HG03095 (cell line): Measurements from ENCODE around the gene PRDM13.

ENCODE experiments used
- ATAC-seq: cut with Tn5 transposase; IDR thresholded peaks from one replicate; pipeline ENCODE4 v1.9.1; 2021; ENCODE audit warnings: moderate library complexity; ENCODE audit not compliant: unreplicated experiment

The PRDM13 gene

DNA sequence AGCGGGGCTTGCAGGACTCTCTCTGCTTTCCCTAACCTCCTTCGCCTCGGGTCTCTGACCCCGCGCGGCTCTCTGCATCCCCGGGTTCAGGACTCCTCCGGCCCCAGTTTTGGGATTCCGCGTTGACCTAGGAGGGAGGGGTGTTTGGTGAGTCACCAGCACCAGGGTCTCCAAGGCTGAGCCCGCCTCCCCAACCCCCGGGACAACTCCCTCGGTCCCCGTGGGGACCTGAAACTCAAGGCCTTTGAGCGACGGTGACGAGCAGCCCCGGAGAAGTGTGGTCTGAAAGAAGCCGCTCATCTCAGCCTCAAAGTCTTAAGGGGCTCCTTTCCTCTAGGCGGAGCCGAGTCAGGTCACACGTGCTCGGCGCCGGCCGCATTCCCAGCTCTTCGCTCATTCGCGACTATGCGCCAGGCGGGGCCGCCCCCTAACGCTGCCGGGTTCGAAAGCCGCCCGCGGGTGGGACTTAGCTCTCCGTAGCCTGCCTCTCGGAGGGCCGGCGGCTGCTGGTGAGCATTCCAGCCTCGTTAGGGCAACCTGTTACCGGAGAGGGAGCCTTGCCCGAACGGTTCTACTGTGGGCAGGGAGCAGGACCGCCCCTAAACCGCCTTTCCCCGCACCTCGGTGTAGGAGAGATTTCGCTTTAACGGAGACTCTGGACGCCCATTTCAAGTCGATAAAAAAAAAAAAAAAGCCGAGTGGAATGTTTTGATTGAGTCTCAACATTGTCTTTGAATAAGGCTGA, 3.0 kb upstream of the PRDM13 start:
- ATAC-seq, result no peak

DNA sequence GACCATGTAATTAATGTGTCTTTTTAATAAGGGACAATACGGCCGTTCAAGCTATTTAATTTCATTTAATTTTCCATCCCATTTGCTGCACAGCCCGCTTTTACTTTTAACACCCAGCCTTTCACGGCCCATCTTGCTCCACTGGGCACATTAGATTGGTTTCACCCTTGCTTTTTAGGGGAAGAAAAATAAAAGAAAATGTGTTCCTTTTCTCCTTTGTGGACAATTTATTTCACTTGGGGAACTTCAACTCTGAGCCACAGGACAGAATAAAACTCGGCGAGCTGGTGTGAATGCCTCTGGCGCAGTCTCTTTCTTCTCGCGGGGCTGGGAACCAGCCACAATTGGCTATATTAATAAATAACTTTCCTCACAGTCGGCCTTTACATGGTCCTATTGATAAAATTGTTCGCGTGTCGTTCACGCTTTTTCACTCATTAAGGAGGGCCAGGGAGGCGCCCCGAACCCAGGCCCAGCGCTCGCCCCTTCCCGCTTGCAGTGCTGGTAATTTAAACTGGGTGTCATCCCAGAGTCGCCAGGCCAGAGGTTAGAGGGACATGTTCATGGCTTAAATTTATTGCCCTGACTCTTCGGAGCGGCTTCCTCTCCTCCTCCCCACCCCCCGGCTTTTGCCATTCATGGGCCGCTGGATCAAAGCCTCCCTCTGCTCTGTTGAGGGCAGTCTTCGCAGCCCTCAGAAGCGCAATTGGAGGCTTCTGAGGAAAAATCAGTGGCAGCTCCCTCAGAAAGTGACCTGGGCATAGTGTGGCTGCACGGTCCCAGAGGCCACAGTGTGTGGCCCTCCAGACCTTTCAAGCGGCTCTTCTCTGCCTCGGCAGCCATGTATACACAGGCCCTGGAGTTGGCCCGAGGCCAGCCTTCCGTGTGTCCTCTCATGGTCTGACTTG, 2.2 kb upstream of the PRDM13 start:
- no peak for ATAC-seq

GRCh38 chr6:99605074-99605734, 1.4 kb upstream of the PRDM13 start:
- no peak for ATAC-seq

- no peak for ATAC-seq
Measured at GRCh38 chr6:99605911-99606655, 550 bp upstream of the PRDM13 start.

DNA sequence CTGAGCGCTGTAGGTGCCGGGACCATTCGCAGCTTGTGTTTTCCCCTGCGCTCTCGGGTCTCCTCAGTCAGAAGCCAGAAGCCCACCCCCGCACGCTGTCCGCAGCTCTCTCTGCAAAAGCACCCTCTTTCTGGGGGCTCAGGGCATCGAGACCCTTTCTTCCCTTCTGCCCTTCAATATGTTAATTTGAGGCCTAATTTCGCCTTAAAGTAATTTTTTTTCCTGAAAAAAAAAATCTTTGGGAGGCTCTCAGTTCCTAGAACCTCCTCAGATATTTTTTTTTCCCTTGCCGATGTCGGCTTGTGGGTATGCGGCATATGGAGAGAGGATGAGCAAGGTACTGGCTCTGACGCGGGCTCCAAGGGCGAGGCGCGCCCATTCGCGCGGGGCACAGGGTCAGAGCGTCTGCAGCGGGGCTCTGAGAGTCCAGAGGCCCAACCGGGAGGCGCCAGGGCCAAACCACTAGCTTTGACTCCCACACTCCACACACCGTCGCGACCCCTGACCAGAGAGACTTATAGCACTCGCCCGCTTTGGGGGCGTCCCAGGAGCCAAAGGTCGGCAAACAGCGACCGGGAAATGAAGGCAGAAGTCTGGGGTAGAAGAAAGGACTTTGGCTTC, 893 bp downstream of the PRDM13 start:
- no peak for ATAC-seq

DNA sequence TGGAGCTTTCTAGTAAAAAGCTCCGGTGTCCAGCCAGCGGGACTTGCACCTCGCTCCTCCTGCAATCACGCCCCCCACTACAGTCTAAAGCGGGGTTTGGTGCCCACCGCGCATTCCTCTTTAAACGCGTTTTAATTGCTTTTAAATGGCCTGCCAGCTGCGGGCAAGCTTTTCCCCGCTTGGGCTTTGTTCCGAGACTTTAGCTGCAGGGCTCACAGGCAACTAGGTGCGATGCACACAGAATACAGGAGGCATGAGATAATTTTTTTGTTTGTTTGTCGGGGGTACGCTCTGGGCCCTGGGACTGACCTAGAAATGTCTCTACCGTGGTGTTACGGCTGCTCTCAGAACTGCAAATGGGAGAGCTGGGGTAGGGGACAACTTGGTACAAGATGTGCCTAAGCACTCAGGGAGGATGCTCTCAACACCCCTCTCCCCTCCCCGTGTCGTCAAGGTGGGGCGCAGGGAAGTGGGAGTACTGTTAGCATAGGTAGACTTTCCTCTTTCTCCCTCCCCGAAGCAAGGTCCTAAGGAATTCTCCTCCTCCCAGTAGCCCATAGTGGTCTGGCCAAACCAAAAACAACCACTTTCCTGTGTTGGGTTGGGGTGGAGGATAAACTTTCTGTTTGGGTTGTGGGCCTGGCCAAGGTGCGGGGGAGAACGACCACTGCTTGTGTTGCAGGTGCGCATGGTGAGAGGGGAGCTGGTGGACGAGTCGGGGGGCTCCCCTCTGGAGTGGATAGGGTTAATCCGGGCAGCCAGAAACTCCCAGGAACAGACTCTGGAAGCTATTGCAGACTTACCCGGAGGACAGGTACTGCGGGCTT, 1.6 kb downstream of the PRDM13 start:
- ATAC-seq, result no peak

DNA sequence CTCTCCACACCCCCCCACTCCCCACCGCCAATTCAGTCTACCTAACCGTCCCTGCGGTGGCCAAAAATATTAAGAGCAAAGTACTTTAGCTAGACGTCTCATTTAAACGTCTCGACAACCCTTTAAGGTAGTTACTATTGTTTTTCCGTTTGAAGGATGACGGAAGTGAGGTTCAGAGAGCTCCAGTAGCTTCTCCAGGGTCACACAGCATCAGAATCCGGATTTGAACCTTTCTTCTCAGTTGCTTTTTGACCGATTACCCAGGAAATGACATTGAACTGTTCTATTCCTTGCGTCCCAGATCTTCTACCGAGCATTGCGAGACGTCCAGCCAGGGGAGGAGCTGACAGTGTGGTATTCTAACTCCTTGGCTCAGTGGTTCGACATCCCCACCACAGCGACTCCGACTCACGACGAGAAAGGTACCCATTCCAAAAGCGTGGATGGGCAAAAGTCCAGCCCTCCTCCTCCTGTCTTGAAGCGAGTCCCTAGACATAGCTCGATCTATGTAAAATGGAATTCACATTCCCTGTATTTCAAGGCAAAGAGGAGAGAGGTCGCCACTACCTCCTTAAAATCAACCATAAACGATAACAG, 2.4 kb downstream of the PRDM13 start:
- no peak for ATAC-seq

DNA sequence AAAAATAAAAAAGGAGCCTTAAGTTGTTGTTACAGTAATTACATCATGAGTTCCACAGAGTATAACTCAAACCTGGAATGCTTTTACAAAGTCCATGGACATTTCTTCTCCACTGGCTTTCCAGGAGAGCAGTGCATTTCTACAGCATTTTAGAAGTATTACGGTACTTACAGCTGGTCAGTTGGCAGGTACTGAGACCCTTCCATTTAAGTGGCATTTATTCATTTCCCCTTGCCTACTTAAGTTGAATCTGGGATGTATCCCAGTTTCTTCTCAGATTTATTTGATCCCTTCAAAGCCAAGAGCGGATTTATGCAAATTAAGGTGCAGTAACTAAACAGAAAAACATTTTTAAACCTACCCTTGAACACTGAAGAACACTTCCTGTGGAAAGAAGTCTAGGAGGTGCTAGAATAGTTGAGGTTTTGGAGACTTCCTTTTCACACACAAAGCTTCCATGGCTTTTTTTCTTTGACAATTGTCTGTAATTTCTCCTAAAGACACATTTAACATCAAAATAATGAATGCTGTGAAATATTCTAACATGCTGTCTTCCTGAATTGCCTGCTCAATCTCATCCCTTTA, 3.4 kb downstream of the PRDM13 start:
- no peak for ATAC-seq

- ATAC-seq, result peak; percentile 60
Measured at GRCh38 chr6:99611148-99611547, 4.5 kb downstream of the PRDM13 start.

DNA sequence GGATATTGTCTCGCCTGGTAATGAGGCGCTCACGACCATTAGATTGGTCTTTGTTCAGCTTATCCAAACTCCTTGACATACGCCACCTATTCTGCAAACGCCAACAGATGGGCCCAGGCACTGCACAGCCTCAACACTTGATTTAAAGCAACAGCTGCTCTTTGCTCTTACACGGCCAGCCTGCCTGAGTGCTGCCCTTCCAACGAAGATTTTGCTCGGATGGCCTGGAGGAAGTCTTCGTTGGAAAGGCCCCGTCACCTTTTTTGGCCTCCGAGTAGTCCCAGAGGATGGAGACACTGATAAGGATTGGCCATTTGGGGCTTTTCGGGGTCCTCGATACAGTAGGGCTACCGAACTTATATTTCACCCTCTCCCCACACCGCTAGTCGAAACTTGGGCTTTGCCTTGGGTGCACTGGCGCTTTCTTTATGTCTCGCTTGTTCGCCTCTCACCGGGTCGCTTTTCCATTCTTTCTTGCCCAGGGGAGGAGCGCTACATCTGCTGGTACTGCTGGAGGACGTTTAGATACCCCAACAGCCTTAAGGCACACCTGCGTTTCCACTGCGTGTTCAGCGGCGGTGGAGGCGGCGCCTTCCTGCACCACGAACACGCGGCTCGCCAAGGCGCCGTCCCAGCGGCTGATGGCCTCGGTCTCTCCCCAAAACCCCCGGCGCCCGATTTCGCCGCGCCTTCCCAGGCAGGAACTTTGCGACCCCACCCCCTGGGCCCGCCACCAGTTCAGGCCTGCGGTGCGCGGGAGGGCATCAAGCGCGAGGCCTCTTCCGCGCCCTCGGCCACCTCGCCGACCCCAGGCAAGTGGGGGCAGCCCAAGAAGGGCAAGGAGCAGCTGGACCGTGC, 6.1 kb downstream of the PRDM13 start:
- ATAC-seq, result peak; percentile 1

- peak; percentile 61 for ATAC-seq
Measured at GRCh38 chr6:99613409-99613704, 6.7 kb downstream of the PRDM13 start.

- peak; percentile 59 for ATAC-seq
Measured at GRCh38 chr6:99613705-99614429, 7.2 kb downstream of the PRDM13 start.

GRCh38 chr6:99614430-99615186, 8.0 kb downstream of the PRDM13 start:
- ATAC-seq, result peak; percentile 17

- no peak for ATAC-seq
Measured at GRCh38 chr6:99617131-99617530, 10.5 kb downstream of the PRDM13 start.

DNA sequence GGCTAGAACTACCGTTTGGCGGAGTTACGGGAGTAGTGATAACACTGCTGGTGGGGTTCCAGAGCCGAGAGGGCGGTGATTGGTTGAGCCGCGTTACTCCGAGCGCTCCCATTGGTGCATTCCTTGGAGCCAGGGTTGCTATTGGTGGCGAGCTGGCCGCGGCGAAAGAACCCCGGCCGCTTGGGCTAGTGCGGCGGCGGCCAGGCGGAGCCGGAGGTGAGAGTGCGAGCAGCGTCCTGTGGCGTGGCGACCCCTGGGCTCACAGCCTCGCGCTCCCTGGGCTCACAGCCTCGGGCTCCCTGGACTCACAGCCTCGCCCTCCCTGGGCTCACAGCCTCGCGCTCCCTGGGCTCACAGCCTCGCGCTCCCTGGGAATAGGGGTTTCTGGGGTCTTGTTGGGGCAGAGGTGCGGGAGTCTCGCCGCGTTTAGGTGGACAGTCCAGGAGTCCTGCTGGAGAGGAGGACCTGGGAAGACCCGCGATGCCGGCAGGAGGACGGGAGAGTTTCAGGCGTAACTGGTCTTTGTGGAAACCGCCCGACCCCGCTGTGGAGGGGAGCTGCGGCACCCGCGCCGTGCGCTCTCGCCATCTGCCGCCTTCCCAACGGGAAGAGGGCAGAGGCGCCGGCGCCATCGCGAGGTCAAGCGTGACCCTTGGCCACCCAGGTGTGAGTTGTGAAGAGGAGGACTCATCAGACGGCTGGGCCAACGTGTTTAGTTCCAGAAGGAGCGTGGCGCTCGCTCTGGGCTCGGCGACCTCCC, 12.2 kb downstream of the PRDM13 start:
- ATAC-seq, result no peak

GRCh38 chr6:99619409-99619762, 12.8 kb downstream of the PRDM13 start:
- ATAC-seq, result no peak
